ENCODE results near the gene LKAAEAR1. TPM values are rescaled to one million over a fixed set of nuclear protein-coding genes. Genes with fewer than 3 reads are reported as not detected.

LKAAEAR1 gene
- total RNA-seq, 2 donors from 2014 or later: not detected

- H3K9ac ChIP-seq (ENCODE audit: low read depth in 2 of 2, low read length in 2 of 2): no peak overlapping the region
- TF ChIP-seq CTCF (IDR thresholded peaks at IDR 0.05): no peak
- peaks cover 31% of the 10 kb centered on the region for H3K27me3 ChIP-seq
- no peak overlapping the region for H3K27ac ChIP-seq
- no peak overlapping the region for H3K4me3 ChIP-seq
- H3K36me3 ChIP-seq: no peaks in the 10 kb centered on the region
- no peaks in the 10 kb centered on the region for H3K9me3 ChIP-seq
- no peak for DNase-seq
- H3K4me1 ChIP-seq: no peaks in the 10 kb centered on the region
- intact Hi-C loops (cut with DNase I): no loop called here
These were observed 27.6 kb downstream of the LKAAEAR1 start for GRCh38 chr20:64056639-64056888.

GRCh38 chr20:64055893-64056638, 28.1 kb downstream of the LKAAEAR1 start:
- Histone ChIP-seq H3K9ac (ENCODE audit: low read depth in 2 of 2, low read length in 2 of 2) (no peak overlapping the region), H3K9me3 (no peaks in the 10 kb centered on the region), H3K27me3 (peaks cover 36% of the 10 kb centered on the region), H3K36me3 (no peaks in the 10 kb centered on the region), H3K27ac (no peak overlapping the region), H3K4me1 (no peaks in the 10 kb centered on the region), H3K4me3 (no peak overlapping the region)
- intact Hi-C loops (cut with DNase I): no loop called here
- no peak for TF ChIP-seq CTCF (IDR thresholded peaks at IDR 0.05)
- DNase-seq: no peak

- H3K36me3 ChIP-seq: no peaks in the 10 kb centered on the region
- no peak overlapping the region for H3K9ac ChIP-seq (ENCODE audit: low read depth in 2 of 2, low read length in 2 of 2)
- H3K9me3 ChIP-seq: no peaks in the 10 kb centered on the region
- no peak overlapping the region for H3K4me3 ChIP-seq
- intact Hi-C loops (cut with DNase I): no loop called here
- TF ChIP-seq CTCF (IDR thresholded peaks at IDR 0.05): no peak
- peaks cover 42% of the 10 kb centered on the region for H3K27me3 ChIP-seq
- no peak for DNase-seq
- H3K4me1 ChIP-seq: no peaks in the 10 kb centered on the region
- no peak overlapping the region for H3K27ac ChIP-seq
These were observed 28.8 kb downstream of the LKAAEAR1 start for GRCh38 chr20:64055396-64055892.

GRCh38 chr20:64053841-64054661, 30.1 kb downstream of the LKAAEAR1 start:
- no peak for DNase-seq
- Histone ChIP-seq H3K9me3 (no peaks in the 10 kb centered on the region), H3K4me3 (no peak overlapping the region), H3K27ac (no peak overlapping the region), H3K36me3 (no peaks in the 10 kb centered on the region), H3K9ac (ENCODE audit: low read depth in 2 of 2, low read length in 2 of 2) (no peak overlapping the region), H3K27me3 (peaks cover 52% of the 10 kb centered on the region), H3K4me1 (no peaks in the 10 kb centered on the region)
- no peak for TF ChIP-seq CTCF (IDR thresholded peaks at IDR 0.05)
- intact Hi-C loops (cut with DNase I): no loop called here

DNA sequence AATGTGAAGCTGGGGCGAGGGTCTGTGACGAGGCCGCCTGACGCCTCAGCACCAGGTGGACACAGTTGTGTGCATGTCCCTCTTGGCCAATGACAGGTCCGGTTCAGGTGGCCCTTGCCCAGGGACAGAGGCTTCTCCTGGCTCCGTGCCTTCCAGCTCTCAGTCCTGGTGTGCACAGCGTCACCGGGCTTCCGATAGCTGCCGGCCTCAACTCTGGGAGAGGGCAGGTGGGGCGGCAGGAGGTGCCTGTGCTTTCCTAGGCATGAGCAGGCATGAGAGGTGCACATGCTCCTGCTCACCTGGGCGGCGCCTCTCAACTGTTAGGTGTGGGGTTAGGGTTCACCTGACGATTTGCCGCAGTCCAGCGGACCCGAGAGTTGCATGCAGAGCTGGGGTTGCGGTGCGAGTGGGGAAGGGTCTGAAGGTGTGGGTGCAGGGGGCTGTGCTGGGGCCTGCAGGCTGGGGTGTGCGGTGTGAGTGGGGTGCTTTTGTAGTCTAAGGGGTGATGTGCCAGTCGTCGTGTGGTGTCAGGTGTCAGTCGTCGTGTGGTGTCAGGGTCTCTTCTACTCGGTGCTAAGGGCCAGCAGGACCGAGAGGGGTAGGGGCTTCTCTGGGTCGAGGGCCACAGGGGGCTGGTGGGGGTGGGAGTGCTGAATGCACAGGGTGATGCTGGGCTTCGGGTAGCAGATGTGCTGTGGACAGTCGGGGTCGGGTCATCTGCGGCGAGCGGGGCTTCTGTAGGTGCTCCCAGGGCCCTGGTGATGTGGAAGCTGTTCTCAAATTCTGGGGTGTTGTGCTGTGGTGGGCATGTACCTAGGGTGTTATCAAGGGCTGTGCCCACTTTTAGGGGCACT, 31.0 kb downstream of the LKAAEAR1 start:
- intact Hi-C loops (cut with DNase I): no loop called here
- H3K4me1 ChIP-seq: no peaks in the 10 kb centered on the region
- H3K36me3 ChIP-seq: no peaks in the 10 kb centered on the region
- TF ChIP-seq CTCF (IDR thresholded peaks at IDR 0.05): no peak
- no peak overlapping the region for H3K4me3 ChIP-seq
- H3K27ac ChIP-seq: no peak overlapping the region
- no peak overlapping the region for H3K9ac ChIP-seq (ENCODE audit: low read depth in 2 of 2, low read length in 2 of 2)
- no peak for DNase-seq
- H3K9me3 ChIP-seq: no peaks in the 10 kb centered on the region
- peaks cover 60% of the 10 kb centered on the region for H3K27me3 ChIP-seq

Measured in colonic mucosa (tissue), 4 donors.